ENCODE data around the gene VCL.
A peak's percentile ranks its signal among the peaks of the same experiment; 100 is the strongest.

Gene VCL

GRCh38 chr10:74021248-74022055, 23.5 kb downstream of the VCL start:
- no peak overlapping the region for H3K4me3 ChIP-seq (replicated peaks in 1 of 2; ENCODE audit: low read depth in 2 of 2, low read length in 2 of 2)
- peak; percentile 79 to 84 for DNase-seq (ENCODE audit: low read depth in 2 of 2)
- TF ChIP-seq CTCF (IDR thresholded peaks at IDR 0.05; ENCODE audit: low read depth, low read length) = no peak

- no peak overlapping the region for H3K4me3 ChIP-seq (replicated peaks in 1 of 2; ENCODE audit: low read depth in 2 of 2, low read length in 2 of 2)
- no peak for TF ChIP-seq CTCF (IDR thresholded peaks at IDR 0.05; ENCODE audit: low read depth, low read length)
- DNase-seq (ENCODE audit: low read depth in 2 of 2) = no peak
Measured at GRCh38 chr10:74022926-74023629, 25.2 kb downstream of the VCL start.

GRCh38 chr10:74024600-74024999, 26.7 kb downstream of the VCL start:
- no peak for DNase-seq (ENCODE audit: low read depth in 2 of 2)
- H3K4me3 ChIP-seq (replicated peaks in 1 of 2; ENCODE audit: low read depth in 2 of 2, low read length in 2 of 2) = no peak overlapping the region
- no peak for TF ChIP-seq CTCF (IDR thresholded peaks at IDR 0.05; ENCODE audit: low read depth, low read length)

GRCh38 chr10:74025380-74025978, 27.6 kb downstream of the VCL start:
- H3K4me3 ChIP-seq (replicated peaks in 1 of 2; ENCODE audit: low read depth in 2 of 2, low read length in 2 of 2) = no peak overlapping the region
- TF ChIP-seq CTCF (IDR thresholded peaks at IDR 0.05; ENCODE audit: low read depth, low read length) = no peak
- DNase-seq (ENCODE audit: low read depth in 2 of 2) = no peak

- no peak overlapping the region for H3K4me3 ChIP-seq (replicated peaks in 1 of 2; ENCODE audit: low read depth in 2 of 2, low read length in 2 of 2)
- DNase-seq (ENCODE audit: low read depth in 2 of 2) = no peak
- no peak for TF ChIP-seq CTCF (IDR thresholded peaks at IDR 0.05; ENCODE audit: low read depth, low read length)
Measured at GRCh38 chr10:74026428-74027015, 28.6 kb downstream of the VCL start.

- DNase-seq (ENCODE audit: low read depth in 2 of 2) = peak in 1 of 2 donors; percentile 54
- H3K4me3 ChIP-seq (replicated peaks in 1 of 2; ENCODE audit: low read depth in 2 of 2, low read length in 2 of 2) = no peak overlapping the region
- TF ChIP-seq CTCF (IDR thresholded peaks at IDR 0.05; ENCODE audit: low read depth, low read length) = no peak
Measured at GRCh38 chr10:74027702-74028101, 29.8 kb downstream of the VCL start.

All from cardiac fibroblast (primary cell).